ENCODE results near the gene KRTAP10-4.

GRCh38 chr21:44552136-44552535, 21.4 kb upstream of the KRTAP10-4 start:
- no peak for TF ChIP-seq CTCF (IDR thresholded peaks at IDR 0.05)
- TF ChIP-seq POLR2A (IDR thresholded peaks at IDR 0.05) = no peak
